Body of pancreas (tissue), 4 donors: ENCODE measurements around the gene ROBO1. TPM values are rescaled to one million over a fixed set of nuclear protein-coding genes. Genes with fewer than 3 reads are reported as not detected.

Experiments
- ATAC-seq: fragments of 150-250 bp; one replicate; pipeline ENCODE4 v1.9.1; 2016
- DNase-seq, 4 donors: peaks; one replicate each; pipeline ENCODE4 v3.0.0-alpha.2; 2019
- H3K27ac ChIP-seq, 4 donors: fragments of 200-600 bp; sonication (generic); 1 replicate in 3 of 4; 2 replicates in 1 of 4; pipeline versions ENCODE4 v1.5.1 to v1.6.1; 2016 to 2019; ENCODE audit warnings: mild to moderate bottlenecking in 1 of 4, mixed read lengths in 1 of 4, moderate library complexity in 1 of 4
- H3K27me3 ChIP-seq, 2 donors: fragments of 200-600 bp; sonication (generic); one replicate each; pipeline ENCODE4 v1.6.0; 2016; ENCODE audit warnings: mild to moderate bottlenecking in 1 of 2
- H3K36me3 ChIP-seq, 2 donors: fragments of 200-600 bp; sonication (generic); replicated peaks in 1 of 2; 2 replicates each; pipeline ENCODE4 v1.5.1; 2016; ENCODE audit warnings: low read depth in 2 of 2; ENCODE audit not compliant: insufficient read depth in 1 of 2
- H3K4me1 ChIP-seq: fragments of 200-600 bp; sonication (generic); one replicate; pipeline ENCODE4 v1.6.0; 2016
- H3K4me3 ChIP-seq, 2 donors: fragments of 200-600 bp; sonication (generic); 1 replicate in 1 of 2; 2 replicates in 1 of 2; pipeline ENCODE4 v1.5.1; 2016 to 2019
- H3K9me3 ChIP-seq, 3 donors: fragments of 200-600 bp; sonication (generic); 1 replicate in 2 of 3; 2 replicates in 1 of 3; pipeline ENCODE4 v1.5.1; 2016
- POLR2A ChIP-seq, 3 donors: fragments of 450-650 bp; IDR thresholded peaks; one replicate each; pipeline ENCODE4 v1.6.1; 2016; ENCODE audit warnings: antibody characterized with exemption in 3 of 3, mild to moderate bottlenecking in 2 of 3
- WGBS, 2 donors: methylation state at CpG; one replicate each; pipeline ENCODE4 v1.1.5; 2017; 5-methylcytosine and 5-hydroxymethylcytosine counted together
- intact Hi-C: fragments of 100-400 bp; cut with DNase I; formaldehyde crosslinking; loops from one replicate; pipeline ENCODE4 v1.15.1; 2023
- total RNA-seq, 2 donors: library from RNA; depleted of rRNA; stranded (reverse); fragments of >200 nt; gene quantifications; one replicate each; pipeline ENCODE4 v1.1.0, GENCODE V29; 2016
- TF ChIP-seq, protein P1 (sequence below), 7 experiments: fragments of 450-650 bp in 4 of 7; fragments of 200-600 bp in 3 of 7; sonication (generic) in 3 of 7; IDR thresholded peaks; one replicate each; pipeline ENCODE4 v1.5.1; 2016 to 2019; ENCODE audit warnings: antibody characterized with exemption in 7 of 7

Gene ROBO1
- total RNA-seq, 2 donors from 2014 or later: 3.9 to 9.9 TPM

DNA sequence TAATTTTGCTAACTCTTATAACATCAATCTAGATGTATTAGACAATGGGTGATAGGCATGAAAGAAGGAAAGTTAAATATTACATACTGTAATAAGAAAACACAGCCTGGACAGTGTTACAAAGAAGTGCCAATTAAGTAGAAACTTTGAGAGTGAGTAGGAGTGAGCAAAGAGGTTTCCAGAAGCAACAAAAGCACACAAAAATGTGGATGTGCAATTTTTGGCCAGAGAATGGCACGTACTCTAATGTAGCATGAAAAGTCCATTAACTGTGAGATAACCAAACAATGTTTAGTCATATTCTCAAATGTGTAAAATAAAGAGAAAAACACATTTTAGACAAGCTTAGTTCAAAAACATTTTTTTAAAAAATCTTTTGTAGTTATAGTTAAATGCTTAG is 567.3 kb downstream of the ROBO1 start:
- Histone ChIP-seq H3K4me1 (no peaks in the 10 kb centered on the region), H3K36me3 (no peaks in the 10 kb centered on the region), H3K27ac (no peak overlapping the region), H3K9me3 (no peaks in the 10 kb centered on the region), H3K27me3 (no peaks in the 10 kb centered on the region), H3K4me3 (no peak overlapping the region)
- intact Hi-C loops: no loop called here
- no peak for DNase-seq
- no peak for TF ChIP-seq POLR2A (IDR thresholded peaks at IDR 0.05)
- TF ChIP-seq, protein P1, sequence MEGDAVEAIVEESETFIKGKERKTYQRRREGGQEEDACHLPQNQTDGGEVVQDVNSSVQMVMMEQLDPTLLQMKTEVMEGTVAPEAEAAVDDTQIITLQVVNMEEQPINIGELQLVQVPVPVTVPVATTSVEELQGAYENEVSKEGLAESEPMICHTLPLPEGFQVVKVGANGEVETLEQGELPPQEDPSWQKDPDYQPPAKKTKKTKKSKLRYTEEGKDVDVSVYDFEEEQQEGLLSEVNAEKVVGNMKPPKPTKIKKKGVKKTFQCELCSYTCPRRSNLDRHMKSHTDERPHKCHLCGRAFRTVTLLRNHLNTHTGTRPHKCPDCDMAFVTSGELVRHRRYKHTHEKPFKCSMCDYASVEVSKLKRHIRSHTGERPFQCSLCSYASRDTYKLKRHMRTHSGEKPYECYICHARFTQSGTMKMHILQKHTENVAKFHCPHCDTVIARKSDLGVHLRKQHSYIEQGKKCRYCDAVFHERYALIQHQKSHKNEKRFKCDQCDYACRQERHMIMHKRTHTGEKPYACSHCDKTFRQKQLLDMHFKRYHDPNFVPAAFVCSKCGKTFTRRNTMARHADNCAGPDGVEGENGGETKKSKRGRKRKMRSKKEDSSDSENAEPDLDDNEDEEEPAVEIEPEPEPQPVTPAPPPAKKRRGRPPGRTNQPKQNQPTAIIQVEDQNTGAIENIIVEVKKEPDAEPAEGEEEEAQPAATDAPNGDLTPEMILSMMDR (IDR thresholded peaks at IDR 0.05): no peak
- WGBS, 2 donors: 27 to 38% methylated on average over 1 of the region's 1 CpG
- no peak for ATAC-seq

DNA sequence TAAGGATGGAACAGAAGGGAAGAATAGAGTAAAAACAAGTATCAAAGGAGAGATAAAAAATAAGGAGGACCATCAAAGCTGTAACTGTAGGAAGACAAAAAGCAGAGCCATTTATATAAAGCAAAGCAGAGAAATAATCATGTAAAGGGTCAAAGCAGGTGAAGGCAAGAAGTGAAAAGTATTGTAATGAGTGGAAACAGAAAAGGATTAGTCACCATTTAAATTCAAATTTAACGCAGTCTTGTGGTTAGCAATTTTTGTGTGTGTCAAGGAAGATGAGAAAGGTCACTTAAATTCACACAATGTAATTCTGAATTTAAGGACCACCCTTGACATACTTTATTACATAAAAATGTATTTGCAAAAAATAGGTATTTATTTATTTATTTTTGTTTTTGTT is 567.8 kb downstream of the ROBO1 start:
- TF ChIP-seq, protein P1 (IDR thresholded peaks at IDR 0.05): no peak
- no peak for TF ChIP-seq POLR2A (IDR thresholded peaks at IDR 0.05)
- H3K27me3 ChIP-seq: no peaks in the 10 kb centered on the region
- 49 to 55% methylated on average over 1 of the region's 1 CpG for WGBS, 2 donors
- DNase-seq (no peak), ATAC-seq (no peak)
- H3K4me3 ChIP-seq: no peak overlapping the region
- intact Hi-C loops: no loop called here
- H3K27ac ChIP-seq: no peak overlapping the region
- no peaks in the 10 kb centered on the region for H3K4me1 ChIP-seq
- H3K9me3 ChIP-seq: no peaks in the 10 kb centered on the region
- H3K36me3 ChIP-seq: no peaks in the 10 kb centered on the region

DNA sequence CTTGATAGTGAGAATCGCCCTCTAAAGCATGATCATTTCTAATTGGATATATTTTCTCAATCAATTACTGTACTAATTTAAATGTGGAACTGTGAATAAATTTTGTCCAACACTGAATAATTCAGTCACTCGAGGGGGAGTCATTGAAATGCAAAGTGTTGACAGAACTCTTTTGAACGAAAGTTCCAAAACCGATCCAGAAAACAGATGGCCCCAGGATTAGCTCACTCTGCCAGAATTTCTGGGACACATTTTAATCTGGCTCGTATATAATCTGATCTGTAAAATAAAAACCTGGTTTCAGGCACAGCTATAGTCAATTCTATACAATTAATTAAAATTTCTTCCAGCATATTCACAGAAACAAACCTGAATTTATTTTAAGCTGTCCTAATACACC is 580.4 kb downstream of the ROBO1 start:
- WGBS, 2 donors: 45 to 58% methylated on average over 5 of the region's 5 CpGs
- intact Hi-C loops: no loop called here
- ATAC-seq (no peak), DNase-seq (no peak)
- Histone ChIP-seq H3K4me3 (no peak overlapping the region), H3K4me1 (no peaks in the 10 kb centered on the region), H3K9me3 (no peaks in the 10 kb centered on the region), H3K27me3 (no peaks in the 10 kb centered on the region), H3K27ac (no peak overlapping the region), H3K36me3 (no peaks in the 10 kb centered on the region)
- no peak for TF ChIP-seq POLR2A (IDR thresholded peaks at IDR 0.05)
- TF ChIP-seq, protein P1 (IDR thresholded peaks at IDR 0.05): no peak

DNA sequence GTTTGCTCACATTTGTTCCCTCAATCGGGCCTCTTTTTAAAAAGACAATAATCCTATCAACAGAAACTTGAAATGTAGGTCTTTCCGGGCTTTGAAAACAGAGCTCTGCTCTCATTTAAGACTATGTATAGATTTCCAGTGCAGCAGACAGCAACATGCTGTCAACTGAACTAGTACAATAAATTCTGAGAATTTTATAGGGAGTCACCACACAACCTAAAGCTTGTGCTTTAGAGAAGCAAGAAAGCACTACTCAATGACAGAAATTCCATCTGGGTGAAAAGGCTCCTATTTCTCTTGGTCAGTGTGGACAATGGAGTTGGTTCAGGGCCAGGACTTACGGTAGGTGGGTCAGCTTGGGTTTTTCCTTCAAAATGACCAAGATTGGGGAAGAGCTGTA is 583.5 kb downstream of the ROBO1 start:
- ATAC-seq: no peak
- Histone ChIP-seq H3K4me3 (no peak overlapping the region), H3K9me3 (no peaks in the 10 kb centered on the region), H3K4me1 (no peaks in the 10 kb centered on the region), H3K27me3 (no peaks in the 10 kb centered on the region), H3K27ac (no peak overlapping the region), H3K36me3 (no peaks in the 10 kb centered on the region)
- DNase-seq: no peak
- TF ChIP-seq, protein P1 (IDR thresholded peaks at IDR 0.05): no peak
- TF ChIP-seq POLR2A (IDR thresholded peaks at IDR 0.05): no peak
- 29 to 36% methylated on average over 3 of the region's 3 CpGs for WGBS, 2 donors
- intact Hi-C loops: no loop called here

DNA sequence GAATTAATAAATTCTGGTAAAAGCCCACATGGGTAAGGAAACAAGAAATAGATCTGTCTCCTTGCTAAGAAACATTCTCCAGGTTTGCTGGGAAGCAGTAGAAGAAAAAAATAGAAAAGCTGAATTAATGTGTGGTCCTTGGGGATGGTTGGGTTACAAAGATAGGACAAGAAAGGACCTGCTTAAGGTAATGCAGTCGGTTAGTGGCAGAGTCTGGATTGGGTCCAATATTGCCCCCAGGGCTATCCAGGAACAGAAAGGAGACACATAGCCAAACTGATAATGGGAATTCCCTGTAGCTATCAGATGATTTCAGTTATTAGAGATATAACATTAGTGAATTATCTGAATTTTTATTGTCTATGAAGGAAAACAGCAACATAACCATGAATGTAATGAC is 584.3 kb downstream of the ROBO1 start:
- H3K4me3 ChIP-seq: no peak overlapping the region
- intact Hi-C loops: no loop called here
- no peak for DNase-seq
- no peaks in the 10 kb centered on the region for H3K36me3 ChIP-seq
- no peak for ATAC-seq
- H3K27ac ChIP-seq: no peak overlapping the region
- WGBS, 2 donors: 48 to 74% methylated on average over 1 of the region's 1 CpG
- TF ChIP-seq, protein P1 (IDR thresholded peaks at IDR 0.05): no peak
- no peak for TF ChIP-seq POLR2A (IDR thresholded peaks at IDR 0.05)
- H3K9me3 ChIP-seq: no peaks in the 10 kb centered on the region
- H3K4me1 ChIP-seq: no peaks in the 10 kb centered on the region
- H3K27me3 ChIP-seq: no peaks in the 10 kb centered on the region
